ENCODE results near the gene HBS1L. TPM values are rescaled to one million over a fixed set of nuclear protein-coding genes. Genes with fewer than 3 reads are reported as not detected.

The HBS1L gene
- 10 to 100 TPM; 35.4 to 50.2 (median 45.5) TPM for total RNA-seq

- TF ChIP-seq, protein P1, sequence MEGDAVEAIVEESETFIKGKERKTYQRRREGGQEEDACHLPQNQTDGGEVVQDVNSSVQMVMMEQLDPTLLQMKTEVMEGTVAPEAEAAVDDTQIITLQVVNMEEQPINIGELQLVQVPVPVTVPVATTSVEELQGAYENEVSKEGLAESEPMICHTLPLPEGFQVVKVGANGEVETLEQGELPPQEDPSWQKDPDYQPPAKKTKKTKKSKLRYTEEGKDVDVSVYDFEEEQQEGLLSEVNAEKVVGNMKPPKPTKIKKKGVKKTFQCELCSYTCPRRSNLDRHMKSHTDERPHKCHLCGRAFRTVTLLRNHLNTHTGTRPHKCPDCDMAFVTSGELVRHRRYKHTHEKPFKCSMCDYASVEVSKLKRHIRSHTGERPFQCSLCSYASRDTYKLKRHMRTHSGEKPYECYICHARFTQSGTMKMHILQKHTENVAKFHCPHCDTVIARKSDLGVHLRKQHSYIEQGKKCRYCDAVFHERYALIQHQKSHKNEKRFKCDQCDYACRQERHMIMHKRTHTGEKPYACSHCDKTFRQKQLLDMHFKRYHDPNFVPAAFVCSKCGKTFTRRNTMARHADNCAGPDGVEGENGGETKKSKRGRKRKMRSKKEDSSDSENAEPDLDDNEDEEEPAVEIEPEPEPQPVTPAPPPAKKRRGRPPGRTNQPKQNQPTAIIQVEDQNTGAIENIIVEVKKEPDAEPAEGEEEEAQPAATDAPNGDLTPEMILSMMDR (IDR thresholded peaks at IDR 0.05; ENCODE audit: low read depth): no peak
Measured at GRCh38 chr6:135054569-135055498, at the start of gene HBS1L. HBS1L (minus strand) TSS chr6:135054822; CDS start chr6:135054691, 131 bp downstream.

GRCh38 chr6:135104199-135104598 is 49.6 kb upstream of the HBS1L start:
- TF ChIP-seq, protein P1 (IDR thresholded peaks at IDR 0.05; ENCODE audit: low read depth): no peak

- TF ChIP-seq, protein P1 (IDR thresholded peaks at IDR 0.05; ENCODE audit: low read depth): no peak
Measured at GRCh38 chr6:135102191-135102590, 47.6 kb upstream of the HBS1L start.

DNA sequence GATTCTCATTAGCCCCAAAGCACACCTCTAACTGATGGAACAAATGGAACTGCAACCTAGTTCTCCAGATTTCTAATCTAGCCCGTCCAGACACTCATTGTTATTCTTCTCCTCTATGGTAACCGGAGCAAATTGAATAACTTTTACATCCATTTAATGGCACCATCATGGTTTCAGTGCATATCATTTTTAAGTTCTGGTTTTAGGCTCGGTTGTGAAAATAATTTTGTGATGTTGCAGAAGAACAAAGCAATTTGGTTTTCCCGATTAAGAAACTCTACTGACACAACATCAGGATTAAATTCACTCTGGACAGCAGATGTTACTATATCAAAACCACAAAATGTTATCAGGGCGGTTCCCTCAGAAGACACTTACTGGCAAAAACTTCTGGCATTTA is 42.5 kb upstream of the HBS1L start:
- TF ChIP-seq, protein P1 (IDR thresholded peaks at IDR 0.05; ENCODE audit: low read depth): no peak

- TF ChIP-seq, protein P1 (IDR thresholded peaks at IDR 0.05; ENCODE audit: low read depth): no peak
Measured at GRCh38 chr6:135096403-135097130, 41.9 kb upstream of the HBS1L start.

DNA sequence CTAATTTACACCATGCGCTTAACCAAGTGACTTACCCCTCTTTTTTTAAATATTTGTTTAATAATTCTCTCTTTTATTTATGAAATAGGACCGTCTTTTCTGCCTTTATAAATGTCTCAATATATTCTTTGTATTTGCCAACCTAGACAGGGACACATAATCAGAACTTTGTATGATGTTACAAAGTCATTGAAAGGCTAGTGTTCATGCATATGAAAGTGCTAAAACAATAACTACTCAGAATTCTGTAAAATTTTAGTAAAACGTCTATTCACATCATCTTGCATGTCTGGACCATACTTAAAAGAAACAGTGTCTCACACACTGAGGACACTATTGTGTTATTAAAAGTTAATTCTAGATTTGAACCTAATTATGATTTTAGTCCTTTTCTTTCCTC is 41.1 kb upstream of the HBS1L start:
- TF ChIP-seq, protein P1 (IDR thresholded peaks at IDR 0.05; ENCODE audit: low read depth): no peak

- TF ChIP-seq, protein P1 (IDR thresholded peaks at IDR 0.05; ENCODE audit: low read depth): no peak
Measured at GRCh38 chr6:135094403-135094821, 39.8 kb upstream of the HBS1L start.
